T-helper 1 cell (primary cell): ENCODE data around the gene PNLIPRP2.

Experiments
- DNase-seq, 5 donors: peaks; one replicate each; pipeline ENCODE4 v3.0.0-alpha.2; 2012 to 2020

Gene PNLIPRP2

GRCh38 chr10:116657863-116658551, 37.3 kb downstream of the PNLIPRP2 start:
- no peak for DNase-seq

DNA sequence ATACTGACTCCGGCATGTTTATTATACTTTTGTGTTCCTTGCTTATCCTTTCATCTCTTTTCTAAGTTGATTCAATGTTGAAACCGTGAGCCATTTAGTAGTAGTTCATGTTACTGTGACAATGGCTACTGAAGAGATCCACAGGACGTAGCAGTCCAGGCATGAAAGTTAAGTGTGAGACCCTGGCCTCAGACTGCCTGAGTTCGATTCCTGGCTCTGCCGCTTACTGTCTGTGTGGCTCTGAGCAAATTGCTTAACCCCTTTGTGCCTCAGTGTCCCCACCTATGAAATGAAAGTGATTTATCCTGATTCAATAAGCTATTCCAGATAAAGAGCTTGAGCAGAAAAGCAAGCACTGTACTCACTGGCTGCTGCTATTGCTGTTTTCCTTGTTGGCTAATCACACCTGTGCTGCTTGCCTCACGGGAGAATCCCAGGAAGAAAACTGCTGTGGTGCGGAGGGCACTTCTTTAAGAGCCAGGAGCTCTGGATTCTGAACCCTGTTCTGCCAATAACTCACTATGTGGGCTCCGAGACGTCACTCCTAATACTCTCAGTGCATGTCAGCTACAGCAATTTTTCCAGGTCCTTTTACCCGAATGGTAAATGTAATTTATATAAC, 38.4 kb downstream of the PNLIPRP2 start:
- DNase-seq: no peak

DNA sequence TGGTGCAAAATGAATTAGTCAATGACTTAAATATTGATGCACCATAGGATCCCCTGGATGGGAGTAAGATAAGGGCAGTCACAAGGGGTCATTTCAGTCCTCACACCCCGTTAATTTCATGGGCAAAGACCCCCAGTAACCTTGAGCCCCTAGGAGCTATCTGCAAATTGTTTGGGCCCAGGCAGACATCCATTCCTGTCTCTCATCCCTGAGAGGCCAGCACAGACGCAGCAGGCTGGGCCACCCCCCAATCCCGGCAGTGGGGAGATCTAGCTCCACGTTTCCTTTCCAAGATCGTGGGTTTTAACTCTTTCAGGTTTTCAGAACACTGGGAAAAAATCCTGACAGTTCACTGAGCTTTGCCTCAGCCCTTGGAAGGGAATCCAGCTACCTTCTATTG, 40.1 kb downstream of the PNLIPRP2 start:
- DNase-seq: no peak

DNA sequence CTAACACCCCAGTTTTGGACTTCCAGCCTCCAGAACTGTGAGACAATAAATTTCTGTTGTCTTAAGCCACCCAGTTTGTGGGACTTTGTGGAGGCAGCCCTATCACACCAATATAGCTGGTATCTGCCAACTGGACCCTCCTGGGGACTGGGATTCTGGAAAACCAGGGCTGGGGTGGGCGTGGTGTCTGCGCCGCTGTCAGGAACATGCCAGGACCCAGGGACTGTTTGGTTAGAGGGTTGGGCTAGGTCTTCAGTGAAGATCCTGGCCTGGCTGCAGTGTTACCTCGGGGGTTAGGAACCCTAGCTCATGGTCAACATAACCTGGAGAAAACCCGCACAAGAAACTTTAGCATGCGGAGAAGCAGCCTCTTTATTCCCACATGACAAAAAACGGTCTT, 42.6 kb downstream of the PNLIPRP2 start:
- no peak for DNase-seq

DNA sequence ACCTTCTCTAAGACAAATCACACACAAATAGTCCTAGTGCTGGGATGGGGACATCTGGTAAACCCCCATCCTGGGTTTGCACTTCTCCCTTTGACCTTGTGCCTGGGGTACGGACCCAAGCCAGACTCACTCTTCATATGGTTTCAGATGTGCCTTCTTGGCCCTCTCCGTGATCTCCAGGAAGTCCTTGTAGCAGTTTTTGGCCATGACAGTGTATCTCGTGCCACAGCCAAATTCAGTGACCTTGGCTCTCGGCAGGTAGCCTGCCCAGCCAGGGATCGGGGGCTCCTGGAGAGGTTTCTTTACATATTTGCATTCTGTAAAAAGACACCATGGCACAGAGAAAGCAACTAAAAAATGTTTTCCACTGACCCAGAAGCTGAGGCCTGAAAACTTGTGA, 43.9 kb downstream of the PNLIPRP2 start:
- no peak for DNase-seq

DNA sequence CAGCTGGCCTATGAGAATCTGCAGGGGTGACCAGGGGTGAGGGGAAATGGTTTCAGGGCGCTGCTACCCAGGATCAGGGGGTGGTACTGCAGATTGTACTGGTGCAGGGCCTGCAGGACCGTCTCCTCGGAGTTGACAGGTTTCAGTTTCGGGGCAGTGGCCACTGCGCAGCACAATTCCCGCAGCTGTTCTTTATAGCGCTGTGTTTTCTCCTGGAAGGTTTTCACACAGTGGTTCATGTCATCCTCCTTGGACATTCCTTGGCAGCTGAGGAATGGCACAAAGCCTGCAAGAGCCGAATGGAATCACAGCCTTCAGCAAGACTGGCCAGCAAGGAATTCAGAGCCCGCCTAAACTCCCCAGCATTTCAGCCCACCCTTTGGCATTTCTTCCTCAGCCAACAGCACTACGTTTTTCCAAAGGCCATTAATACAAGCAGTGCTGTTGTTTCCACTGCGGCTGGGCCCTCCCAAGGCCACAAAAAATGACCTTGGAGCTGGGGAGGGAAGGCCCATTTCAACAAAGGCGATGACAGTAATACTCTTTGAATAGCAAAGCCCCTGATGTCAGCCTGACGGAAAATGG, 44.9 kb downstream of the PNLIPRP2 start:
- DNase-seq: no peak

- DNase-seq: no peak
Observed at GRCh38 chr10:116667484-116667883, 46.7 kb downstream of the PNLIPRP2 start.

DNA sequence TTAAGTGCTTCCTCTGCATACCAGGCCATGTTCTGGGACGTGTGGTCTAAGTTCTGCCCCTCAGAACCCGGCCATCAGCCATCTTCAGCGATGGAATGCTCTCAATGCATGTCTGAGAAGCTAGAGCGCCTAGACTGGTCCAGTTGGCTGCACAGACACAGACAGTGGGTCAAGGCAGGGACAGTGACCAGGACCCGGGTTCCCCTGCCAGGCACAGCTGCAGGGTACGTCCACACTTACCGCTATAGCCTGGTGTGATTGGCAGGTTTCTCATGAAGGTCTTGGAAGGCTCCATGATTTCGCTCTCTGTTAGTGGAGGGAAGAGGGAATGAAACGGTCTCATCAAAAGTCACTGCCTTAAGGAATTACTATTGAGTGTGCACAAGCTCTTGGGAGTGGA, 47.3 kb downstream of the PNLIPRP2 start:
- no peak for DNase-seq

DNA sequence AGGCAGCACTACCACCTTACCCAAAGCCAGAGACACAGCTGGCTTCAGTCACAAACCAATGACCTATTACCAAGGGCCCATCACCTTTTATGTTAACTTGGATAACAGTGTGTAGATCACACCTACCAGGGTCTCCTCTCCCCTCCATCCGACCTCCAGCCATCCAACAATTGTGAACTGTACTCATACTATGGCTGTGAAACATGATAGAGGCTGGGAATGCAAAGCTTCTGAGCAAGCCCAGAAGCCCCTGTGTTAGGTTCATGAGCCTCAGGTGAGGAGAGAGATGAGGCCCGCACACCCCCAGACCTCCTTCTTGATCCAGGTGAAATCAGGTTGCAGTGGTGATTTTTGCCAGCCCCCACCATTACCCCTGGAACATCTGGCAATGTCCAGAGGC, 47.7 kb downstream of the PNLIPRP2 start:
- DNase-seq: no peak

DNA sequence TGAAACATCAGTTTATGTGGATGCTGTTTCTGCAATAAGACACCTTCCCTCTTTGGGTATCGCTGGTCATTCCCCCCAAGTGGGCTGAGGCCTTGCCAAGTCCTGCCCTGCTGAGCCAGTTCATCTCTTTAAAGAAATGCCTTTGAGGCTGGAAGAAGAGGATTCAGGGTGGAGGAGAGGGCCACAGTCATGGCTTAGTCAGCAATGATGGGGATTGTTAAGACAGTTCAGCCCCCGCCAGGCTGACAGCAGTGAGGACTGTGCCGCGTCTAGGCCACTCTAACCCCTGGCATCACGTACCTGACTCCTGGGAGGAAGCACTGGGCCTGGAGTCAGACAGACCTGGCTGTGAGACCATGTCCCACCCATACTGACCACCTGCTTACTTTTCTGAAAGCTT, 48.3 kb downstream of the PNLIPRP2 start:
- no peak for DNase-seq

- no peak for DNase-seq
Observed at GRCh38 chr10:116669832-116670644, 49.3 kb downstream of the PNLIPRP2 start.

GRCh38 chr10:116670706-116671105, 50.0 kb downstream of the PNLIPRP2 start:
- DNase-seq: no peak

DNA sequence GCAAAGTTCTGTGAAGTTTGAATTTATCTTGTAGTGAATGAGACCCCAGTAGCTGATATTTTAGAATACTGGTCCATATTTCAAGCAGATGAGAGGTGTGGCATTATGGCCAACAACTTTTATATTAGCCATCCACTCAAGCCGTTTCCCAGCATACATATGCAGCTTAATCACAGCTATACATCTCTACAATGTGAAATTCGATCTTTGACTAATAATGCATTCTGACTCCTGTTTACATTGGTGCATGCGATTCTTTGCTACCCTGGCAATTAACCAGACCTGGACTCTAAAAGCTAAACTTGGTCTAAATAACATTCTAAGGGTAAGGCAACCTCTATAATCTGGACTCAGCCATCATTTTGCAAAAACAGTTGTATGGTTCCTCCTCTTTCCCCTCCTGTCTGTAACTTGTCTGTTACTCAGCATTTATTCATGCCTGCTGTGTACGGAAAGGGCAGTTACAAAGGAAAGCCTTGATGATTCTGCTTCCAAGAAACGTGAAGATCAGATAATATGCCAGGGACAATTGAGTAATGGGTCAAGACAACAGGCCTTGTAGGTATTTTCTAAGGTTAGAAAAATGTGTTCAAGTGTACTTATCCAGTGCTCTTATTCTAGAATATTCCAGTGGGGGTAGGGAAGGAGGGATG, 50.6 kb downstream of the PNLIPRP2 start:
- DNase-seq: no peak

DNA sequence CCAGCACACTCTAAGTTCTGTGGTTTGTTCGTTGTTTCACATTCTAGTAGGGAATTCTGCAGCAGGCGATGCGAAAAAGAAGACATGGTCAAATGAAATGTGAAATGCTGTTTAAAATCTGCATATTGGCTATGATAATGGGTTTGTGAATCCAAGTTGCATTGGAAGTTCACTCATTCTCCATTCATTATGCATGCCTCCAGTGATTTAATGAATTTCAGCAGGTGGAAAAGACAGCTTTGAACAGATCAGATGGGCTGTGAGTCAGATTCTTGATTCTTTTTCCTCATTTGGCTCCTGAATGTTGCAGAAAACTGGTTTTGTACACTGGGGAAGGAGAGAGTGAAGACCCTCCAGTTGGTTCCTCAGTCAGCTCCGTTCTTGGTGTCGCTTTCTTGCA, 52.1 kb downstream of the PNLIPRP2 start:
- DNase-seq: no peak

DNA sequence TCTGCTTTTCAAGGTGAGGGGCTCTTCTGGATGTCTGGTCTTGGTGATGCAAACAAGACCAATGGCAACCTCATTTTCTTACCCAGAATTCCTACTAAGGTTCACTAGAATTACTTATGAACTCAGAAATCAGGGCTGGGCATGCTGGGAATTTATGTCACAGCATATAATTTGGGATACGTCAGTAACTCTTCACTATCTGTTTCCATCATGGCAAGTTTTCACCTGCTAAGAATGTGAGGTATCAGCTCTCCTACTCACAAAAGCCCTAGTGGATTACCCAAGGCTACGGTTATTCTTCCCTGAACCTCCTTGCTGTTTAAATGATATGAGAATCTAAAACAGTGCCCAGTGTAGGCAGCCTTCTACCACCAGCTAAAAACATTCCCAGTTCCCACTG, 53.1 kb downstream of the PNLIPRP2 start:
- DNase-seq: no peak

GRCh38 chr10:116674901-116675423, 54.2 kb downstream of the PNLIPRP2 start:
- DNase-seq: no peak

- no peak for DNase-seq
Observed at GRCh38 chr10:116676118-116676517, 55.4 kb downstream of the PNLIPRP2 start.

DNA sequence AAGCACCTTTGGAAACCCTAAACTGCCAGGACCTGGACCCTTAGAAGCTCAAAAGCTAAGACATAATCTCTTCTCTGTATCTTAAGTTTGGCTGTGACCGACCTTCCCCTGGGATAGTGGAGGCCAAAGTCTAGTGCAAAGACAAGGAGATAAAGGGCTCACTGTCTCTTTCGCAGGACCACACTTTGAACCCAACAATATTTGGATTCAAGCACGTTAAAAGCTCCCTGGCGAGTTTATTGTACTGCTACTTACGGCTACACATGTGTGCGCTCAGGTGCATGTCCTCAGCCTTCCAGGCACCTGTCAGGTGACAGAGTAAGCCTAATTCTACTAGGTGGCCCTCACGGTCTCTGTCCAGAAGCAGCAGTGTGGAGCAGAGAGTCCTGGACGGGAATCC, 55.9 kb downstream of the PNLIPRP2 start:
- DNase-seq: no peak

DNA sequence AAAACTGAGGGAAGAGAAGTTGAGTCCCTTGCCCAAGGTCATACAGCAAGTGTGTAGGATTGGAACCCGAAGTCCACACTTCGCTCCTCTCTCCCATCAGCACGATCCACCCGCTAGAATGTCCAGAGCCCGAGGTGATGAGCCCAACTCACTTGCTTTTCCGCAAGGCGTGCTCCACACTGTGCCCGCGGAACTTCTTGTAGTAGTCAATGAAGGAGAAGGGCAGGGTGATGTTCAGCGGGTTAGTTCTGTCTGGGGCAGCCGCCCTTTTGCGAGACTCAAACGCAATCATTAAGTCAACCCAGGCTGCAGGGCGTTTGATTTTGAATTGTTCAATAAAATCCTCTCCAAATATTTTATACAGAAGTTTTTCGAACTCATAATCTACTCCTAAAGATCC, 58.6 kb downstream of the PNLIPRP2 start:
- no peak for DNase-seq

GRCh38 chr10:116683166-116683565, 62.4 kb downstream of the PNLIPRP2 start:
- no peak for DNase-seq

DNA sequence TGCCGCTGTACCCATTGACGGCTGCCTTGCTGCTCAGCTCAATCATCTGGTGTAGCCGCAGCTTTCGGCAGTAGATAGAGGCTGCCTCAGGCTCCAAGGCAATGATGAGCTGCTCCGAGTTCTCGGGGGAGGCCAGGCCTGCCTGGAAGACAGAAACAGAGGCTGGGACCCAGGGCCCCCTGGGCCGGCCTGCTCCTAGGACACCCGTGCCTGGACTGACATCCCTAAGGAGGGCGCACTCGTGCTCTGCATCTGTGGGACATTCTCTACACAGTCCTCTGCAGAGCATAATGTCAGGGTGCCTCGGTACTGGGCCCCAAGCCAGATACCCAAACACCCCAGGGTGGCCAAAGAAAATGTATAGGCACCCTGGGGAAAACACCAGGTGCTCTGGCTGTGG, 63.1 kb downstream of the PNLIPRP2 start:
- DNase-seq: no peak

- no peak for DNase-seq
Observed at GRCh38 chr10:116684781-116685180, 64.0 kb downstream of the PNLIPRP2 start.

DNA sequence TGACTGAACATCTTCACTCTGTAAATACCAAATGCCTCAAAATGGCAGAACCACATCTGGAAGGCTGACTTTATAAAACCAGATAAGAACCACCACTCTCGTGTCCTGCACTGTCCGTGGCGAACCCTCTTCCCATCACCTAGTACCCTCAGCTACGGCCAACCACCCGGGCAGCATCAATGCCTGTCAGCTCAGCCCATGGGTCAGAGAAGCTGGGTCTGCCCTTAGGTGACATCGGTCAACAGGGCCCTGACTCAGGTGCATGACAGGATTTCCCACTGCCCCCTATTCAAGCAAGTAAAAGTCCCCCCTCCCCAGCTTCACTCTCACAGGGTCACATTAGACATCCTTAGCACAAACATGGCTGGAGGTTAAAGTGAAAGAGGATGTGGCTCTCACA, 65.1 kb downstream of the PNLIPRP2 start:
- DNase-seq: no peak
